HepG2 (cell line): Measurements from ENCODE around the gene TTLL11. TPM values are rescaled to one million over a fixed set of nuclear protein-coding genes. Genes with fewer than 3 reads are reported as not detected.

ENCODE experiments used
- ATAC-seq: fragments of 200-7000 bp; cut with Tn5 transposase; 3 replicates; pipeline ENCODE4 v1.9.1; 2020; ENCODE audit warnings: mild to moderate bottlenecking, moderate library complexity
- BruUV-seq: library from RNA; stranded (reverse); fragments of 400-500 nt; replicated peaks from 2 replicates; lab custom pipeline; 2021; lab: Mats Ljungman, UMichigan
- CTCF ChIA-PET: fragments of 300-600 bp; formaldehyde crosslinking; extraction: SDS; loops from one replicate; lab custom pipeline; 2021; ENCODE audit warnings: low total read pairs, inconsistent platforms, low intra/inter-chr PET ratio; lab: Yijun Ruan, JAX
- POLR2A ChIA-PET: fragments of 350-600 bp; sonication (Branson Sonifier 250); formaldehyde crosslinking; loops from one replicate; lab custom pipeline; 2020; ENCODE audit warnings: antibody characterized with exemption, inconsistent platforms; lab: Yijun Ruan, JAX
- DNase-seq: peaks from one replicate; pipeline ENCODE4 v3.0.0-alpha.2; 2015; ENCODE audit warnings: low spot score
- FAIRE-seq: peaks from 3 replicates; lab custom pipeline; 2011; peaks lifted over from hg19 to GRCh38; lab: Jason Lieb, UNC
- H2AFZ ChIP-seq: one replicate; pipeline ENCODE4 v1.6.1; 2011; ENCODE audit warnings: low read length, inconsistent platforms
- H3K27ac ChIP-seq: fragments of 300-600 bp; 3 replicates; pipeline ENCODE4 v1.8.0; 2011; ENCODE audit warnings: mixed run types, mild to moderate bottlenecking, mixed read lengths, low read length, inconsistent platforms; ENCODE audit not compliant: insufficient read depth; ENCODE audit errors: extremely low read length
- H3K27me3 ChIP-seq, 2 experiments: fragments of 200-600 bp in 1 of 2; 2 replicates in 1 of 2; 3 replicates in 1 of 2; pipeline versions ENCODE4 v1.6.0 to v1.8.0; 2011; ENCODE audit warnings: low read length in 2 of 2, mild to moderate bottlenecking in 2 of 2, moderate library complexity in 2 of 2, inconsistent platforms in 1 of 2; ENCODE audit not compliant: insufficient read depth in 2 of 2, control insufficient read depth in 1 of 2
- H3K36me3 ChIP-seq, 2 experiments: fragments of 200-600 bp in 1 of 2; replicated peaks in 1 of 2; 2 replicates in 1 of 2; 3 replicates in 1 of 2; pipeline versions ENCODE4 v1.5.1 to v1.8.0; 2011; ENCODE audit warnings: low read length in 2 of 2, inconsistent platforms in 1 of 2; ENCODE audit not compliant: insufficient read depth in 2 of 2, control insufficient read depth in 1 of 2
- H3K4me1 ChIP-seq: 2 replicates; pipeline ENCODE4 v1.5.1; 2012; ENCODE audit warnings: low read length, inconsistent platforms; ENCODE audit not compliant: insufficient read depth
- H3K4me2 ChIP-seq: 2 replicates; pipeline ENCODE4 v1.6.0; 2011; ENCODE audit warnings: low read depth, low read length, inconsistent platforms
- H3K4me3 ChIP-seq, 3 experiments: fragments of 200-600 bp in 1 of 3; sonication (generic), shearing (Covaris generic) in 1 of 3; replicated peaks in 1 of 3; 2 replicates each; pipeline ENCODE4 v1.5.1; 2011 to 2016; ENCODE audit warnings: low read length in 3 of 3, inconsistent platforms in 2 of 3, low read depth in 2 of 3, mild to moderate bottlenecking in 2 of 3, control low read depth in 1 of 3, mixed read lengths in 1 of 3; ENCODE audit not compliant: insufficient read depth in 1 of 3
- H3K79me2 ChIP-seq: one replicate; pipeline ENCODE4 v1.6.1; 2011; ENCODE audit warnings: low read length, inconsistent platforms; ENCODE audit not compliant: insufficient read depth
- H3K9ac ChIP-seq: 2 replicates; pipeline ENCODE4 v1.6.0; 2011; ENCODE audit warnings: mild to moderate bottlenecking, low read depth, low read length, inconsistent platforms; ENCODE audit not compliant: insufficient read depth
- H3K9me3 ChIP-seq: 2 replicates; pipeline ENCODE4 v1.5.1; 2012; ENCODE audit warnings: mild to moderate bottlenecking, low read length
- H4K20me1 ChIP-seq: 2 replicates; pipeline ENCODE4 v1.6.0; 2011; ENCODE audit warnings: inconsistent platforms, mild to moderate bottlenecking, low read length, moderate library complexity; ENCODE audit not compliant: insufficient read depth
- FIP1L1 ChIP-seq: fragments of 200-400 bp; formaldehyde crosslinking; IDR thresholded peaks from 2 replicates; pipeline ENCODE4 v1.6.1; 2018; ENCODE audit warnings: low read depth, mild to moderate bottlenecking, low read length, moderate library complexity, borderline replicate concordance; ENCODE audit not compliant: insufficient read depth
- GATAD1 ChIP-seq: IDR thresholded peaks from 2 replicates; pipeline ENCODE4 v1.6.1; 2016; ENCODE audit warnings: missing genetic modification reagents, missing compliant biosample characterization
- HIC2 ChIP-seq: sonication (generic); formaldehyde crosslinking; IDR thresholded peaks from 2 replicates; pipeline ENCODE4 v1.9.0; 2022; ENCODE audit warnings: low read depth, missing genetic modification reagents
- RCOR2 ChIP-seq: IDR thresholded peaks from 2 replicates; pipeline ENCODE4 v1.6.1; 2016; ENCODE audit warnings: missing biosample characterization, missing genetic modification reagents
- SRSF4 ChIP-seq: fragments of 200-400 bp; formaldehyde crosslinking; IDR thresholded peaks from one replicate; pipeline ENCODE4 v1.6.1; 2018; ENCODE audit warnings: mild to moderate bottlenecking, low read depth, low read length, moderate library complexity; ENCODE audit not compliant: poor library complexity, severe bottlenecking
- ZNF160 ChIP-seq: sonication (generic); formaldehyde crosslinking; IDR thresholded peaks from 2 replicates; pipeline ENCODE4 v1.8.0; 2022; ENCODE audit warnings: mild to moderate bottlenecking, inconsistent platforms, missing genetic modification reagents
- ZNF235 ChIP-seq: sonication (generic); formaldehyde crosslinking; IDR thresholded peaks from 2 replicates; pipeline ENCODE4 v1.8.1; 2023; ENCODE audit warnings: mild to moderate bottlenecking, missing genetic modification reagents, borderline replicate concordance
- ZNF253 ChIP-seq: sonication (generic); formaldehyde crosslinking; IDR thresholded peaks from 2 replicates; pipeline ENCODE4 v1.8.0; 2022; ENCODE audit warnings: mild to moderate bottlenecking, missing genetic modification reagents, borderline replicate concordance
- ZNF446 ChIP-seq: sonication (generic); formaldehyde crosslinking; IDR thresholded peaks from 2 replicates; pipeline ENCODE4 v1.5.0; 2020; ENCODE audit warnings: mild to moderate bottlenecking, missing genetic modification reagents
- ZNF512 ChIP-seq: sonication (generic); formaldehyde crosslinking; IDR thresholded peaks from 2 replicates; pipeline ENCODE4 v1.4.0; 2020; ENCODE audit warnings: mild to moderate bottlenecking, missing genetic modification reagents
- ZNF549 ChIP-seq: sonication (generic); formaldehyde crosslinking; IDR thresholded peaks from 2 replicates; pipeline ENCODE4 v1.5.0; 2020; ENCODE audit warnings: missing genetic modification reagents
- WGBS: methylation state at CpG from one replicate; pipeline ENCODE4 v1.1.6; 2017; ENCODE audit warnings: low lambda C conversion rate; 5-methylcytosine and 5-hydroxymethylcytosine counted together
- in situ Hi-C: cut with HindIII; loops from 2 replicates; pipeline ENCODE4 v1.10.0; 2017; ENCODE audit warnings: low pct_unique_long_range_greater_than_20kb; ENCODE audit not compliant: extremely low pct_ligation_motif_present
- intact Hi-C: fragments of 100-400 bp; cut with micrococcal nuclease; formaldehyde crosslinking; loops from one replicate; pipeline ENCODE4 v1.10.0; 2022; ENCODE audit not compliant: unreplicated experiment
- polyA plus RNA-seq, 8 experiments: library from polyadenylated mRNA; depleted of rRNA in 3 of 8; stranded (reverse) in 7 of 8; unstranded in 1 of 8; fragments of >200 nt; fragmentation: Illumina TruSeq in 4 of 8; extraction: Trizol in 4 of 8; gene quantifications; 2 replicates each; pipeline versions ENCODE4 v1.2.1 to v1.2.3, GENCODE V29; 2011 to 2016; ENCODE audit warnings: low read depth in 4 of 8, missing spikeins in 1 of 8, mixed read lengths in 1 of 8; ENCODE audit not compliant: insufficient read depth in 1 of 8
- total RNA-seq, 5 experiments: library from RNA; depleted of rRNA; stranded (reverse); fragments of >200 nt; fragmentation: Illumina TruSeq; extraction: Trizol; gene quantifications; 2 replicates each; pipeline ENCODE4 v1.2.3, GENCODE V29; 2016; ENCODE audit warnings: low read depth in 1 of 5

TTLL11 gene
- total and polyA plus RNA-seq, 2 of the 13 experiments (the other 11 are each of a cell fraction or from before 2014, with no cell fraction given) = 4.5 to 5.2 TPM

GRCh38 chr9:122008559-122008958 lies 84.5 kb downstream of the TTLL11 start (continued):
- TF ChIP-seq ZNF160 (CRISPR knock-in tag) (no peak), ZNF512 (CRISPR knock-in tag) (no peak), RCOR2 (no peak), SRSF4 (no peak), ZNF235 (CRISPR knock-in tag) (no peak), ZNF253 (no peak)

- DNase-seq = no peak
- Histone ChIP-seq H3K9ac (no peak overlapping the region), H3K79me2 (no peaks in the 10 kb centered on the region), H3K27ac (no peak overlapping the region), H3K9me3 (no peaks in the 10 kb centered on the region), H2AFZ (no peak overlapping the region), H3K27me3 (no peaks in the 10 kb centered on the region), H3K36me3 (no peaks in the 10 kb centered on the region), H3K4me1 (no peaks in the 10 kb centered on the region), H4K20me1 (no peaks in the 10 kb centered on the region), H3K4me2 (no peak overlapping the region), H3K4me3 (no peak overlapping the region)
- ATAC-seq = no peak
- 32% methylated on average over 1 of the region's 1 CpG for WGBS
- no peak for FAIRE-seq
- no peak for TF ChIP-seq HIC2 (CRISPR knock-in tag)
- no peak for TF ChIP-seq FIP1L1
- no peak for TF ChIP-seq ZNF549 (CRISPR knock-in tag)
- TF ChIP-seq ZNF446 (CRISPR knock-in tag) = no peak
- TF ChIP-seq GATAD1 (CRISPR knock-in tag) = no peak
- intact Hi-C loops (no loop called here), in situ Hi-C loops (no loop called here)
- no TSS peak for BruUV-seq
- CTCF ChIA-PET = no interaction called here
- POLR2A ChIA-PET = no interaction called here
These were observed 85.3 kb downstream of the TTLL11 start for GRCh38 chr9:122007837-122008236.
